IPS-NIHi11 (cell line): ENCODE measurements around the gene EVL.
A peak's percentile ranks its signal among the peaks of the same experiment; 100 is the strongest.
"Not testable (repeated sequence)": the region's sequence is repeated elsewhere in the genome, so short reads cannot be mapped to it uniquely, and the experiment has no call there.

ENCODE experiments used
- DNase-seq: peaks from one replicate; pipeline ENCODE4 v3.0.0; 2012; ENCODE audit warnings: mixed read lengths, low spot score

EVL gene

GRCh38 chr14:100065111-100065871 is at the start of gene EVL:
Gene EVL, plus strand, starts transcription at chr14:100065422. Its CDS starts 79 bp downstream, at chr14:100065501.
- DNase-seq, result no peak

GRCh38 chr14:100017553-100017952 is 47.7 kb upstream of the EVL start:
- DNase-seq, result no peak

DNA sequence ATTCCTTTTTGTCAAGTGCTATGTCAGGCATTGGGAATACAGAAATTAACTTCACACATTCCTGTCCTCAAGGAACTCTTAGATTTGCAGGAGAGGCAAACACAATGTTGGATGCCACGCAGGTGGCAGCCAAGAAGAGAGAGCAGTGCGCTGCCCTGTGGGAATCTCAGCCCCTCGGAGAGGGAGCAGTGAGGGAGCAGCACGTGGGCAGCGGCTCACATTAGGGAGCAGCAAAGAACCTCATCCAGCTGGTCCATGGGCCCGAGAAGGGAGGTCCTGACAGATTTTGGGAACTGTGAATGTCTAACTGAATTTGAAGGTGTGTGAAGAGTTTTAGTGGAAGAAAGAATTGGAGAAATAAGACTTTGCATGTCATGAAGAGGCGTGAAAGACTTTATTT is 47.2 kb upstream of the EVL start:
- DNase-seq, result no peak

DNA sequence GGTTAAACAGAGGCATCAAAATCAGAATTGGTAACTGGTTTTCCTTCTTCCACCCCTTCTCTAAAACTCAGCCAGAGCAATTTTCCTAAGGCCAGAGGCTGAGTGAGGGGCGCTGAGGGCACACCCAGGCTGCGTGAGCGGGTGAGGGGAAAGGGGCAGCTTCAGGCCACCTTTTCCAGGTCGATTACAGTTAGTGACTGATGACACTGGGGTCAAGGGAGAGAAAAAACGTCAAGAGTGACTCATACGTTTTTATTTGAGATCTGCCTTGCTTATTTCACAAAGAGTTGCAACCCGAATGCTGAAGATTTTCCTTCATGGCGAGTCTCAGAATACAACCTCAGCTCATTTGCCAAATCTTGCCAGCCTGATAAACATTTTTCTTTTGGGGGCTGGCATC is 46.7 kb upstream of the EVL start:
- no peak for DNase-seq

GRCh38 chr14:100019156-100019744 is 46.0 kb upstream of the EVL start:
- no peak for DNase-seq

GRCh38 chr14:100020629-100021028 is 44.6 kb upstream of the EVL start:
- no peak for DNase-seq

DNA sequence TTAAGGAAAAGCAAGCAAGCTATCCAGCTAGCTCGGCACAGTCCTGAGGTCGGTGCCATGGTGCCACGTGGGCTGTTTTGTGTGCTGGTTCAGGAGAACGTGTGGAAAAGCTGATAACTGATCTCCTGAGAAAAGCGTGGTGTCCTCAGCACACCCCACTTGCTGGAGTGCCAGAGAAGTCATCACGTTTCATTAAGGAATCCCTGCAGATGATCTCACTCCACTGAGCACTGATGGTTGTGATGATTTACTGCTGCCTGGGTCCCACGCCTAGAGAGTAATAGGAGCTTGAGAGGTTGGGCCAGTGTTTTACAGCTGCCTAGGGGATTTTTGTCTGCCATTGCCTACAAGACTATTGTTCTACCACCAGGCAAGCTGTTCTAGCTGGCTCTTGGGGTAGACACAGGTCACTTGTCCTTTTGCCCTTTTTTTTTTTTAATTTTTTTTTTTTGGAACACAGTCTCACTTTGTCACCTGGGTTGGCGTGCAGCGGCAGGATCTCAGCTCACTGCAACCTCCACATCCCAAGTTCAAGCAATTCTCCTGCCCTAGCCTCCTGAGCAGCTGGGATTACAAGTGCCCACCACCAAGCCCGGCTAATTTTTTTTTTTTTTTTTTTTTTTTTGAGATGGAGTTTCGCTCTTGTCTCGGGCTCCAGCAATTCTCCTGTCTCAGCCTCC is 42.3 kb upstream of the EVL start:
- DNase-seq, result peak; percentile 33

DNA sequence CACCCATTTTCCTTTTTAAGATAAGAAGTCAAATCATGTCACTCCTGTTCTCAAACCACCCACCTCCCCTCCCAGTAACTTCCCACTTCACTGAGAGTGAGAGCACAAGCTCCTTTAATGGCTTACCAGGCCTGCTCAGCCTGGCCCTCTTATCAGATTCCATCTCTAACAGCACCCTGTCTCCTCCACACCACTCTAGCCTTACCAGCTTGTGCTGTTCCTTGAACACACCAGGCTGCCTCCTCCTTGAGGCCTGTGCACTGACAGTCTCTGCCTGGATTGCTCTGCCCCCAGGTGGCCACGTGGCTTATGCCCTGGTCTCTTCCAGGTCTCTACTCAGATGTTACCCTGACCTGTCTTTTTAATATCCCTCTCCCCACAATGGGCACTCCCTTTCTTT is 40.1 kb upstream of the EVL start:
- DNase-seq, result peak; percentile 65

- no peak for DNase-seq
Observed at GRCh38 chr14:100027771-100028490, 37.3 kb upstream of the EVL start.

DNA sequence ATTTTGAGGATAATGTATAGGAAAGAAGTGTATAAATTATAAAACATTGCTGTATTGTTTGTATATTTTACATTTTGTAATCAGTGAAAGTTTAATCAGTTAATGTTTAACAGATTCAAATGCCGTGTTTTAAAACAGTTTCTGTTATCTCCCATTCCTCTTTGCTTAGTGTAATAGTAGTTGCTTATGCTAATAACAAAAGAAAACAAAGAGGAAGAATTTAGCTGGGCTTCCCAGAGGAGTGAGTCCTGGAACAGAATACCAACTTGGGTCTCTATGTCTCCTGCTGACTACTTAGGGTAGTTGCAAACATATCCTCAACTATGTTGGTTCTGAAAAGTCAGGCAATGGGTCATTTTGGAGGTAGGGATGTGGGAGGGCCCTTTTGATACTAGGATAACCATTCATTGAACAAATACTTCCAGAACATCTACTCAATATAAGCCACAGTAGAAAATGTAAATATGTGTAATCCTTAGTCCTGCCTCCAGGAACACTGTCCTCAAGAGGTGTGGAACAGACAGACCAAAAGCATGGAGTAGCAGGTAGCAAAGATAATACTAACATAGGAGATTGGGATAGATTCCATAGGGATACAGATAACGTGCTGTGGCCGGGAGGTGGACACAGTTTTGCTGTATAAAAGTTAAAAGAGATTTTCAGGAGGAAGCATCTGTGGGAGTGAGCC is 36.1 kb upstream of the EVL start:
- DNase-seq, result no peak

DNA sequence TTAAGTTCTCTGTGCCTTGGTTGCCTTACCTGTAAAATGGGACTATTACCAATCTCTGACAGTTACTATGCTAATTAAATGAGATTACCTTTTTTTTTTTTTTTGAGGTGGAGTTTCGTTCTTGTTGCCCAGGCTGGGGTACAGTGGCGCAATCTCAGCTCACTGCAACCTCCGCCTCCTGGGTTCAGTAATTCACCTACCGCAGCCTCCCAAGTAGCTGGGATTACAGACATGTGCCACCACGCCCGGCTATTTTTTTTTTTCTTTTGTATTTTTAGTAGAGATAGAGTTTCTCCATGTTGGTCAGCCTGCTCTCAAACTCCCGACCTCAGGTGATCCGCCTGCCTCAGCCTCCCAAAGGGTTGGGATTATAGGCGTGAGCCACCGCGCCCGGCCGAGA is 35.2 kb upstream of the EVL start:
- DNase-seq, result not testable (repeated sequence)

DNA sequence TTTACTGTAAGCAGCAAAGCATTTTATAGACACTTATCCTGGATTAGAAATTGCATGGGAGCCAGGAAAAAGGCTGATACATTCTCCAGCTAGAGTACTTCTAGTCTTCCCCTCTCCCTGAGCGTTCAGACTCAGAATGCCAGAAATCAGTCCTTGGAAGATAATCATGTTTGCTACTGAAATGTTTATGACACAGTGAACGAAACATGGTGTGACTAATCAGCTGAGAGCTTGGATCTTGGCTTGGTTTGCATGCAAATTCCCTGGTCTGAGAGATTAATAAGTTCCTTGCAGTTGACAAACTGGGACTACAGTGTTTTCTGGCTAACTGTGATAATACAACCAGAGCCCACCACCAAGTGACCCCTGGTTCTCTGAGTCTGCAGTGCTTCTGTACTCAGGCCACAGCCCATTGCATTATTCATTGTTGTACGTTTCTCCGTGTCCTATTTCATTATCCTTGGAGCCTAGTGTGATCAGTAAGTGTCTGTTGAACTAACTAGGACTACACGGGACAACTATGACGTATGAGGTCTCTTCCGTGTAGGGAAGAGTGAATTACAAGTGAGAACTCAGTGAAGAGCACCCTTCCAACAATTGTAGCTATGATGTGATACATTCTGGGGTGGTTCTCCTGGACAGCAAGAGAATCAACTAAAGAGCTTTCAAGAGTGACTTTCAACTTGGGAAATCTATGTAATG is 34.6 kb upstream of the EVL start:
- no peak for DNase-seq

DNA sequence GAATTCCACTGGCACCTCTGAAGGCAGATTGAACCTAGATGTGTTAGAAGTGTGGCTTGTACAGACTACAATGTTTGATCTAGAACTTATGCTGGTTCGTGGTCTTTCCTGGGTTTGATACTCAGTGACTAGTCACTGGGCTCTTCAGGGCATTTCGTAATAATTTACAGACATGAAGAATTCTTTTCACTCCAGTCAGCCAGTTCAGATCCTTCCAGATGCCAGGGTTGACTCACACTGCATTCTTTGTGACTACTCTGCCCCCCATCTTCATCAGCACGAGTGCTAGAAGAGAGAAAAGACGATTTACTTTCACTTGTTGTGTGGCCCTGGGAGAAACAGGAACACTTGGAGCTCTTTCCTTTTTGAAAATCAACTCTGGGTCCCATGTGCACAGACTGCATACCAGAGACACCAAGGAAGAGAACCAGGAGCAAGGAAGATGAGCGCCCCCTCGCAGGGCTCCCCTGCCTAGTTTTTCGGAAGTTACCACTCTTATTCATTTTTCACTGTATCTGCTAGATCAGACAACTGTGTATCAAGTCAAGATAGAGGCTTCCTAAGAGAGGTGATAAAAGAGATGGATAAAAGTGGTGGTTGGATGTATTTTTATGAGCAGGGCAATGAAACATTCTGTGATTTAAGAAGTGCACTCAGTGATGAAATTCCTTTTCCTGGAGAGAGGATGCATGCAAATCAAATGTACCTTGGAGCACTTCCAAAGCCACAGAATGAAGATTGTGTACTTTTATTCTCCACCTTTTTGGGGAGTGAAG is 33.5 kb upstream of the EVL start:
- no peak for DNase-seq

GRCh38 chr14:100032738-100033137 is 32.5 kb upstream of the EVL start:
- no peak for DNase-seq

DNA sequence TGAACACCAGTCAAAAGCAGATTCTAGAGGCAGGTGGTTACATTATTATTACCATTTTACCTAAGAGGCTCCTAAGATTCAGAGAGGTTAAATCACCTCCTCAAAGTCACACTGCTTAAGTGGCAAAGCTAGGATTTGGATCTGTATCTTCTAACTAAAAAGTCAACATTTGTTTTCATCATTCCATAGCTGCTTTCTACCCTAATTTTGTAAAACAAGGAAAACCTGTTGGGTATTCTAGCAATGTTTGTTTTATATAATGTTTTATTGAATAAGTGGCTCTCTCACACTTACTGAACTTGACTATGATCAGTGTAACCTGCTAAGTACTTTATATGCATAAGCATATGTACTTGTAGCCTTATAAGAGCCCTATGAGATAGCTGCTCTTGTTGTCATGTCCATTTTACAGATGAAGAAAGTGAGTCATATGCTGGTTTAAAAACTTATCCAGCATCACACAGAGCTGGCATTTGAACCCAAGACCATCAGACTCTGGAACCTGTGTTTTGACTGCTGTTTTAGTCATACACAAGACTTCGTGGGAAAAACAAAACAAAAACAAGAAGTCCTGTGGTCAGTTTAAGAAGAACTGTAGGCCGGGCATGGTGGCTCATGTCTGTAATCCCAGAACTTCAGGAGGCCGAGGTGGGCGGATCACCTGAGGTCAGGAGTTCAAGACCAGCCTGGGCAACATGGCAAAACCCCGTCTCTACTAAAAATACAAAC is 31.7 kb upstream of the EVL start:
- no peak for DNase-seq

- no peak for DNase-seq
Observed at GRCh38 chr14:100034468-100034867, 30.8 kb upstream of the EVL start.

GRCh38 chr14:100034961-100035500 is 30.2 kb upstream of the EVL start:
- no peak for DNase-seq

DNA sequence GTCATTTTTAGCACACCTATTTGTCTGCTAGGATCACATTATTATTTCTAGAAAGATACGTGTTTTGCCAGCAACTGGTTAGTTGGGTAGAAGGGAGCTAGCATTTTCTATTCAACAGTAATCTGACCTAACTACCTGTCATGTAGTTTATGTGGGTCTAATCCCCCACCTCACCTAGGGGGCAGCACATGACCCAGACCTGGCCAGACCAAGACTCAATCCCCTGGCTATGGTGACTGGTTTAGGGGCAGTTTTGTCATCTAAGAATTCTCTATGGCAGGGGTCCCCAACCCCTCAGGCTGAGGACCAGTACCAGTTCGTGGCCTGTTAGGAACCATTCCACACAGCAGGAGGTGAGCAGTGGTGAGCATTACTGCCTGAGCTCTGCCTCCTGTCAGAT is 29.5 kb upstream of the EVL start:
- no peak for DNase-seq

- DNase-seq, result no peak
Observed at GRCh38 chr14:100037353-100037752, 27.9 kb upstream of the EVL start.

- DNase-seq, result no peak
Observed at GRCh38 chr14:100038065-100038464, 27.2 kb upstream of the EVL start.
